PC-9 (cell line): ENCODE results near the gene OR6J1.

Experiments used
- CTCF ChIP-seq: fragments of 200-600 bp; sonication (generic); conservative IDR thresholded peaks from 2 replicates; pipeline ENCODE4 v1.6.1; 2017; ENCODE audit warnings: mixed run types, antibody characterized with exemption, mild to moderate bottlenecking, moderate library complexity
- EZH2 ChIP-seq: fragments of 200-600 bp; sonication (generic); IDR thresholded peaks from 2 replicates; pipeline ENCODE4 v1.8.0; 2017; ENCODE audit warnings: antibody characterized with exemption, low read depth

- TF ChIP-seq CTCF: no peak
- TF ChIP-seq EZH2: no peak
Measured at GRCh38 chr14:22601996-22602395, 42.2 kb downstream of the OR6J1 start.
